ENCODE results near the gene SHC2.
"Not testable (repeated sequence)": the region's sequence is repeated elsewhere in the genome, so short reads cannot be mapped to it uniquely, and the experiment has no call there.

Gene SHC2

GRCh38 chr19:447064-447426 is 13.8 kb downstream of the SHC2 start:
- DNase-seq (ENCODE audit: low spot score) = no peak

DNA sequence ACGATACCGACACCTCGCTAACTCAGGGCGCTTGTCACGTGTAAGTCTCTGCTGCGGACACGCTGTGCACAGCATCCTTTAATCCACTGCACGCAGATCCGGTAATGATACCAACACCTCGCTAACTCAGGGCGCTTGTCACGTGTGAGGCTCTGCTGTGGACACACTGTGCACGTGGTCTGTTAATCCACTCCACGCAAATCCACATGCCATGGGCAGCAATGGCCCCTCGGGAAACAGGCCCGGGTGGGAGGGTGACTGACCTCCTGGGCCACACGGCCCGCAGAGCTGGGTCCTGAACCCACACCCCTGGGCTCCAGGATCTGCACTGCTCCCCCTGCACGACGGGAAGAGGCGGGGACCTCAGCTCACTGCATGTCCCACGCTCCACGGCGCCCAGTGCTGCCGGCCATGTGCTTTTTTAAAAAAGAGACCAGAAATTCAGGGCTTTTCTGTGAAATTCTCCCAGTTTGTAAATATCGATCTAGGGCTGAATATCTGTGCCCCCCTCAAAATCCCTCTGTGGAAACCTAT is 16.1 kb downstream of the SHC2 start:
- no peak for DNase-seq (ENCODE audit: low spot score)

DNA sequence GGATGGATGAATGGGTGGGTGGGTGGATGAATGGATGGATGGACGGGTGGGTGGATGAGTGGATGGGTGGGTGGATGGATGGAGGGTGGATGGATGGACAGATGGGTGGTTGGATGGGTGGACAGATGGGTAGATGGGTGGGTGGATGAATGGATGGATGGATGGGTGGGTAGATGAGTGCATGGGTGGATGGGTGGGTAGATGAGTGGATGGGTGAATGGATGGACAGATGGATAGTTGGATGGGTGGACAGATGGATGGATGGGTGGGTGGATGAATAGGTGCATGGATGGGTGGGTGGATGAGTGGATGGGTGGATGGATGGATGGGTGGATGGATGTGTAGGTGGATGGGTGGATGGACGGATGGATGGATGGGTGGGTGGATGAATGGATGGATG is 17.8 kb downstream of the SHC2 start:
- DNase-seq (ENCODE audit: low spot score) = no peak

DNA sequence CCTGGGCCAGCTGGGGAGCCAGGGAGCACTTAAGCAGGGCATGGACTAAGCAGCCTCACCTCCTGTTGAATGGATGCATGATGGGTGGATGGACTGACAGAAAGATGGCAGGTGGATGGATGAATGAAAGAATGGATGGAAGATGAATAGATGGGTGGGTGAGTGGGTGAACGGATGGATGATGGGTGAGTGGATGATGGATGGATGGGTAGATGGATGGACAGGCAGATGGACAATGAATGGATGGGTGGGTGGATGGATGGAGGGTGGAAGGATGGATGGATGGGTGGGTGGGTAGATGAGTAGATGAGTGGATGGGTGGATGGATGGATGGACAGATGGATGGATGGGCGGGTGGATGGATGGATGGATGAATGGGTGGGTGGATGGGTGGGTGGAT is 18.7 kb downstream of the SHC2 start:
- no peak for DNase-seq (ENCODE audit: low spot score)

GRCh38 chr19:441213-441836 is 19.5 kb downstream of the SHC2 start:
- DNase-seq (ENCODE audit: low spot score) = no peak

DNA sequence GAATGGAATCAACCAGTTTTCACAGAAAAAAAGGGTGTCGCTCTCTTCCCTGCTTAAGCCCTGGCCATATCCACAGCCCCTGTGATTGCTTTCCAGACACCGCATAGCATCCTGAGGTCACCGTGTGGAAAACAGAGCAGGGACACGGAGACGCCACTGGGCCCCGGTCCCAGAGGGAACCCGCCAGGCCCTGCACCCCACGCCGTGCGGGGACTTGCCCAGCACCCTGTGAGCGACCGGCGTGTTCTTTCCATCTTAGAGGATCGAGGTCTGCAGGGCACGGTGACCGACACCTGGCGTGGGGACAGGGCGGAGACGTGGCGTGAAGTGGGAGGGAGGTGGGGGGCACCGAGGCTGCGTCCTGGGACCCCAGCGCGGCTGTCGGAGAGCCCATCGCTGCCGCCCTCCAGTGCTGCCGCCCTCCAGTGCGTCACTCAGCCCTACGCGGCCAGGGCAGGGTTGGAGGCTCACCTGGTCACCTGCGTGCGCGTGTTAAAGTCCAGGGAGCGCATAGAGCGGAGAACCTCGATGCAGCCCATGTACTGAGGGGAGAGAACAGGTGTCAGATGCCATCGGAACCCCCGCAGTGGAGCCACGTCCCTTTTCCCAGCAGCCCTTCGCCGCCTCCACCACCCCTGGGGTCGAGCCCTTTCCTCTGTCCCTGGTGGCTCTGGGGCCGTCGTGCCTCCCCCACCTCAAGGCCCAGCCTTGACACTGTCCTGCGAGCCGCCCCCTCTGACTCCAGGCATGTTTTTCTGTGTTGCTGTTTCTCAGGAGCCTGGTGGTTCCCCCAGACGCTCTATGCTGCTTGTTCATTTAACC is 20.2 kb downstream of the SHC2 start:
- no peak for DNase-seq (ENCODE audit: low spot score)

DNA sequence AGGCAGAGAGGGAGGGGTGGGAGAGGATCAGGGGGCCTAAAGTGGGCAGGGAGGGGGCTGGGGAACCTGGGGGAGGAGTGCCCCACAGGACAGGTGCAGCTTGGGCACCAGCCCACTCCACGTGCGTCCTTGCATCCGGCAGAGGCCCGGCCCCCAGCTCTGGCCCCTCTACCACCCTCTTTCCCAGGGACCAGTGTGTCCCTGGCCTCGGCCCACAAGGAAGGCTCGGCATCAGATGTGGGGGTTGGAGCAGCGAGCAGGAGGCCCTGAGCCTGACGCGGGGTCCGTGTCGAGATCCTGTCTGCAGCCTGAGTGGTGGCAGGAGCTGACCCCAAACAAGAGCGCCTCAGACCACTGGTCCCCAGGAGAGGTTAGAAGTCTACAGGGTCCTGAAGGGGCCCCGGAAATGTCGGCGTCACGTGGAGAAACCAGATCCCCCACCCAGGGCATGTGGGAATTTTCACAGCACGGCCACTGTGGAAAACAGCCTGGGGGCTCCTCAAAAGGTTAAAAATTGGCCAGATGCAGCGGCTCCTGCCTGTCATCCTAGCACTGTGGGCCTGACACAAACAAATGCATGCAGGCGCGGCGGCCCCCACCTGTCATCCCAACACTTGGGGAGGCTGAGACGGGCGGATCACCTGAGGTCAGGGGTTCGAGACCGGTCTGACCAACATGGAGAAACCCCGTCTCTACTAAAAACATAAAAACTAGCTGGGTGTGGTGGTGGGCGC is 21.5 kb downstream of the SHC2 start:
- DNase-seq (ENCODE audit: low spot score) = no peak

GRCh38 chr19:438416-438958 is 22.3 kb downstream of the SHC2 start:
- no peak for DNase-seq (ENCODE audit: low spot score)

- no peak for DNase-seq (ENCODE audit: low spot score)
Observed at GRCh38 chr19:437041-437440, 23.8 kb downstream of the SHC2 start.

DNA sequence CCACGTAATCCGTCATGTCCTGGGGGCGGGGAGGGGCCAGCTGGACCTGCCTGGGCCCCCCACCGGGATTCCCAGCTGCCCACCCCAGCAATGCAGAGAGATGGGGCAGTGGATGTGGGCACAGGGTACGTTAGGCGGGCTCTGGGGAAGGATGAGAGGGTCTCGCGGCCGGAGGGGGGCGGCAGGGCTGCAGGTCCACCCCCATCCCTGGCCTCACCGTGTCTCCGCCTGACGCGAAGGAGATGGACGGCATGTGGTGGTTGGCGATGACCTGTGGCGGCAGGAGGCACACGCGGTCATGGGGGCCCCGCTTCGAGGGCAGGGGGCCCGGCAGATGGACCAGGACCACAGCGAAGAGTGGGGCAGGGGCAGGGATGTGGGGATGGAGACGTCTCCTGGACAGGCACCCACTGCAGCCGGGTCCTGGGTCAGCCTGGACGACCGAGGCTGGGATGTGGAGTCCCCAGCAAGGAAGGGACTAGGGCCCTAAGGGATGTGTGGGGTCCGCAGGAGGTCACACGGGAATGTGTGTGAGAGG is 24.4 kb downstream of the SHC2 start:
- no peak for DNase-seq (ENCODE audit: low spot score)

- no peak for DNase-seq (ENCODE audit: low spot score)
Observed at GRCh38 chr19:435707-436412, 25.0 kb downstream of the SHC2 start.

DNA sequence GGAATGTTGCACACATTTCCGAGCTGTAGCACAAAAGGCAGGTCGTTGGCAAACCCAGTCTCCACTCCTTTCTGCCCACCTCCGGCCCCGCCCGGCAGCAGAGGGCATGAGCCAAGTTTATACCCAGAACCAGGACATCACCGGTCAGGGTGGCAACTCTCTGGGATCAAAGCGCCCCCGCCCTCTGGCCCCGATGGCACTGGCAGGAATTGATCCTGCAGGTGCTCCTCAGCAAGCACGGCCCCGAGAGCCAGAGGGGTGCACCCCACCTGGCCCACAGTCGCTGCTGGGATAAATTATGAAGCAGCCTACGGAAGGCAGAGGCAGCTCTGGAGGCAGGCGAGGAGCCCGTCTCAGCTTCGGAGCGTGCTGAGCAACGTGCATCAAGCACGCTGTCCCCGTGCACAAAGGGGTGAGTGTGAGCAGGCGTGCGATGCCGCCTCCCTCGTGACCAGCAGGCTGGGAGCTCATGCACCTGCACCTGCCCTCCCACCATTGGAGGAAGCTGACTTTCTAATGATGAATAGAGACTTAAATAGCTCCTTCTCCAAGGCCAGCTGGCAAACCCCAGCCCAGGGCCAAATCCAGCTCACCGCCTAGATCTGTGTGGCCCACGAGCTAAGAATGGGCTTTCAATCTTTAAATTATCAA is 25.7 kb downstream of the SHC2 start:
- DNase-seq (ENCODE audit: low spot score) = no peak

DNA sequence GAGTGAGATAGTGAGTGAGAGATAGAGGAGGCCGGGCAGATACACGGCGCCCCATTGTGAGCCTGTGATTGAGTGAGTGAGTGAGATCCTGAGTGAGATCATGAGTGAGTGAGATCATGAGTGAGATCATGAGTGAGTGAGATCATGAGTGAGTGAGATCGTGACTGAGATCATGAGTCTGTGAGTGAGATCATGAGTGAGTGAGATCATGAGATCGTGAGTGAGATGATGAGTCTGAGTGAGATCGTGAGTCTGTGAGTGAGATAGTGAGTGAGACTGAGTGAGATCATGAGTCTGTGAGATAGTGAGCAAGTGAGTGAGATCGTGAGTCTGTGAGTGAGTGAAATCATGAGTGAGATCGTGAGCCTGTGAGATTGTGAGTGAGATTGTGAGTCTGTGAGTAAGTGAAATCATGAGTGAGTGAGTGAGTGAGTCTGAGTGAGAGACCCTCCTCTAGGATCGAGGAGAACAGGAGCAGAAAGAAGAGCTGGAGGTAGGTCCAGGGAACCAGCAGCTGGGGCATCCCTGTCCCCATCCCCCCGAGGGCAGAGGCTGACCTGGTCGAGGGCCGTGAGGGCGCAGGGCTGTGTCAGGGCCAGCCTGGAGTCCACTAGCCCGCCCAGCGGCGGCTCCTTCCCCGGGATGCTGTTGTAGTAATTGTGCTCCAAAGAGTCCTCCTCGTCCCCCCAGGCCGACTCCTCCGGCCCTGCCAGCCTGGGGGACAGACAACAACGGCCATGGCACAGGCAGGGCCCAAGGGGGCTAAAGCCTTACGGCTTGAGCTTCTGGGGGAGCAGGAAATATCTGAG is 26.5 kb downstream of the SHC2 start:
- DNase-seq (ENCODE audit: low spot score) = no peak

DNA sequence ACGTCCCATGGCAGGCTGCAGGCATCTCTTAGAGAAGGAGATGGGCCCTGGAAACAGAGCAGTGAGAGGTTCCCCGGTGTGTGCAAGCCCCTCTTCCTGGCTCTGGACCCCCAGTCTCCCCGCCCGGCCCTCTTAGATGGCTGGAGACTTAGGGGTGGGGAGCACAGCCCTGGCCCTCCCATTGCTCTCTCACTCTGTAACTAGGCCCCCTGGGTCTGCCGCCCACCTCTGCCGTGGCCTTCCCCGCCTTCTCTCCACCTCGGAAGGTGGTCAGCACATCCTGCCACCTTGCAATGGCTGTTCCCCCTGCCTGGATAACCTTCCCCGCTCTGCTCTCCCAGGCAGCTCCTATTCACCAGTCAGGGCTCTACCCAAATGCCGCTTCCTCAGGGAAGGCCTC is 30.1 kb downstream of the SHC2 start:
- DNase-seq (ENCODE audit: low spot score) = no peak

GRCh38 chr19:428149-428548 is 32.7 kb downstream of the SHC2 start:
- DNase-seq (ENCODE audit: low spot score) = no peak

GRCh38 chr19:427675-428074 is 33.2 kb downstream of the SHC2 start:
- DNase-seq (ENCODE audit: low spot score) = not testable (repeated sequence)

DNA sequence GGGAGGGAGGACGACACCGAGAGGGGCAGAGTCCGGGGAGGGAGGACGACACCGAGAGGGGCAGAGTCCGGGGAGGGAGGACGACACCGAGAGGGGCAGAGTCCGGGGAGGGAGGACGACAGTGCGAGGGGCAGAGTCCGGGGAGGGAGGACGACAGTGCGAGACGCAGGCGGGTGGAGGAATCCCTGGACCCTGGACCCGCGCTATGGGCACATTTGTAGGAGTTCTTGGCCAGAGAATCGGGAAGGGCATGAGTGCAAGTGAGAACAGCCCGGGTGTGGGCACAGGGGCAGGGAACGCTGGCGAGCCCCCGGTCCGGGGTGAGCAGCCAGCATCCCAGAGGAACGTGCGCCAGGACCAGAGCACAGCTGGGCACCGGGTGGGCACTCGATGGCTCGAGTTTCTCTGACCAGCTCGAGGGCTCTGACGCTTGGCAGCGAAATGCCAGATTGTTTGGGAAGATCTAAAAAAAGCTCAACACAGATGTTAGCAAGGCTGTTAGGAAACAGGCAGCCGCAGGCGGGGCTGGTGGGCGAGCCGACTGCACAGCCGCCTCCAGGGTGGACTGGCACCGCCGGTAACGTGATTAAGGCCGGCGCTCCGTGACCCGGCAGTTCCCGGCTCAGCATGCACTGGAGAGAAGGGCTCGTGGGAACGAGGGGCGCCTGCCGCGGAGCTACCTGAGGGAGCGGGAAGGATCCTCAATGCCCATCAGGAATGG is 33.9 kb downstream of the SHC2 start:
- no peak for DNase-seq (ENCODE audit: low spot score)

- DNase-seq (ENCODE audit: low spot score) = no peak
Observed at GRCh38 chr19:425056-425455, 35.8 kb downstream of the SHC2 start.

- no peak for DNase-seq (ENCODE audit: low spot score)
Observed at GRCh38 chr19:424546-424945, 36.3 kb downstream of the SHC2 start.
